Muscle layer of duodenum (tissue), 2 donors: Measurements from ENCODE around the gene PELI2.
A peak's percentile ranks its signal among the peaks of the same experiment; 100 is the strongest.

ENCODE experiments used
- H3K27ac ChIP-seq: one replicate; pipeline ENCODE4 v1.7.0; 2013; ENCODE audit warnings: mild to moderate bottlenecking, low read length
- H3K27me3 ChIP-seq: one replicate; pipeline ENCODE4 v1.7.0; 2013; ENCODE audit warnings: low read depth, mild to moderate bottlenecking, control low read depth, low read length
- H3K36me3 ChIP-seq, 2 donors: one replicate each; pipeline ENCODE4 v1.7.0; 2013; ENCODE audit warnings: low read length in 2 of 2, control low read depth in 1 of 2, mild to moderate bottlenecking in 1 of 2; ENCODE audit not compliant: insufficient read depth in 2 of 2, control insufficient read depth in 1 of 2
- H3K4me1 ChIP-seq, 2 donors: one replicate each; pipeline ENCODE4 v1.7.0; 2013; ENCODE audit warnings: low read length in 2 of 2, mild to moderate bottlenecking in 2 of 2, control low read depth in 1 of 2, moderate library complexity in 1 of 2; ENCODE audit not compliant: insufficient read depth in 2 of 2, control insufficient read depth in 1 of 2
- H3K4me3 ChIP-seq, 2 donors: one replicate each; pipeline ENCODE4 v1.7.0; 2013; ENCODE audit warnings: low read length in 2 of 2, low read depth in 1 of 2, mild to moderate bottlenecking in 1 of 2
- H3K9me3 ChIP-seq, 2 donors: one replicate each; pipeline ENCODE4 v1.7.0; 2013; ENCODE audit warnings: low read length in 2 of 2, control low read depth in 1 of 2, mild to moderate bottlenecking in 1 of 2; ENCODE audit not compliant: control insufficient read depth in 1 of 2
- donor health status: healthy.

The PELI2 gene

DNA sequence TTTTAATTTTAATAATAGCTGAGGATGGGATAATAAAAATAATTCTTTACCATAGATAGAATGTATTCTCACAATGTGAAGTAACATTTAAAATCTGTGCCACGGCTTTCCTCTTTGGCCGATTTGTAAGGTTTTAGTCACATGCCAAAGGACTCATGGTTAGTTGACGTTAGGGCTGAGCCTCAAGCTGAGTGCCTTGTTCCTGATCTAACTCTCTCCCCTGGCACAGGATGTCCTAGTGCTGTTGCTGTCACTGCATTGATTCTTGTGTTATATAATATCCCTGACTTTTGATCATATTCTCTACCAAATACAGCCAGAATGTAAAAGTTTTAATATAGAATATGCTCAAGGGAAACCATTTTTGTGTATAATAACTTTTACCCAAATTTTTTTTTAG, 144.3 kb downstream of the PELI2 start:
- H3K27me3 ChIP-seq: no peaks in the 10 kb centered on the region
- H3K36me3 ChIP-seq: no peaks in the 10 kb centered on the region

DNA sequence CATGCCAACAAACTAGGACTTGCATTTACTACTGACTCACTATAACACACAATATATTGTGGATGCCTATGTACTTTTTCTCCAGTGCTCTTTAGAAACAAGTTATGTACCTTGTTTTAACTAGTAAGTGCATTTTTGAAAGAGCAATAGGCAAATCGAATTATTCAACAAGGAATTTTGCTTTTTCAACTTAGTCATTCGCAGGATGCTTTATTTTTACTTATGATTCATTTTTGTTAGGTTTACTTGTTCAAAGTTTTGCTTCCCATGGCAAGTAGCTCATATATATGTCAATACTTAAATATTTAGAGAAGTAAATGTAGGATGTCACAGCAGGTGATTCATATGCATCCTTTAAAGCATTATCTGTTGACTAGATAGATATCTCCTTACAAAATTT, 149.8 kb downstream of the PELI2 start:
- no peaks in the 10 kb centered on the region for H3K36me3 ChIP-seq
- H3K27ac ChIP-seq: no peak overlapping the region
- H3K27me3 ChIP-seq: no peaks in the 10 kb centered on the region
- H3K4me3 ChIP-seq: no peak overlapping the region
- peaks cover 0 to 10% of the 10 kb centered on the region in 2 donors for H3K4me1 ChIP-seq
- H3K9me3 ChIP-seq: no peaks in the 10 kb centered on the region

More for the DNA sequence above, 144.3 kb downstream of the PELI2 start:
- no peak overlapping the region for H3K27ac ChIP-seq
- no peaks in the 10 kb centered on the region for H3K4me1 ChIP-seq
- no peak overlapping the region for H3K4me3 ChIP-seq
- peaks cover 0 to 8% of the 10 kb centered on the region in 2 donors for H3K9me3 ChIP-seq

DNA sequence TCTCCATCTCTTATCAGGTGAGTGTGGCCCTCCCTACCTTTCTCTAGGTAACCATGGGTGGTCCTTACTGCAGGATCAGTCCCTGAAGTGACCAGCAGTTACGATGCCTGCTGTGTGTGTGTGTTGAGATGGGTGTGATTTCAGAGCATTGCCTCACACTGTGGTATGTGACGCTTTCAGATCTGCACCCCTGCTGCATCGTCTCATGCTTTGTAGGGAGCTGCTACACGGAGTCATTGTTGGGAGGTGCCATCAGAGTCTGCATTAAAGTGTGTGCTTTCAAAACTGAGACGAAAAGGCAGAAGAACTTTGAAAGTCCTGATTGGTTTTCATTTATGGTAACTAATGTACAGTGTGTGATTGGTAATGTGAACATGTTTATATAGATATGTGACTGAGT, 150.5 kb downstream of the PELI2 start:
- Histone ChIP-seq H3K36me3 (no peaks in the 10 kb centered on the region), H3K27ac (no peak overlapping the region), H3K27me3 (no peaks in the 10 kb centered on the region), H3K4me3 (no peak overlapping the region), H3K9me3 (no peaks in the 10 kb centered on the region), H3K4me1 (peaks cover 0 to 10% of the 10 kb centered on the region in 2 donors)

DNA sequence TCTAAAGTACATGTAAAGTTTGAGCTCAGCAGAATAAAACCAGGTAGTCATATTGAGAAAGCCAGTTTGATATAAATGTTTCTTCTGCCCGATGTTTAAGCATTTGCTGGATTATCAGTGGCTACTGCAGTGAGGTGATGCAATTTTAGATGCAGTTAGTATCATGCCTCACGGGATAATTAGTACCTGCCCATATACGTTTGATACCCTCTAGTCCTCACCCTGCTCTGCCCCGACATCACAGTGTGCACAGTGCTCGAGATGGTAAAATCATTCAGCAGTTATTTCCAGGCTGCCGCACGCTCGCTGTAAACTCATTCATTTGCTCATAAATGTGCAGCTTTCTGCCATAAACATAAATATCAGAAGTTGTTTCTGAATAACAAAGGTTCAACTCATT, 152.7 kb downstream of the PELI2 start:
- peaks cover 0 to 10% of the 10 kb centered on the region in 2 donors for H3K4me1 ChIP-seq
- no peaks in the 10 kb centered on the region for H3K9me3 ChIP-seq
- no peaks in the 10 kb centered on the region for H3K27me3 ChIP-seq
- no peak overlapping the region for H3K4me3 ChIP-seq
- no peak overlapping the region for H3K27ac ChIP-seq
- H3K36me3 ChIP-seq: no peaks in the 10 kb centered on the region

DNA sequence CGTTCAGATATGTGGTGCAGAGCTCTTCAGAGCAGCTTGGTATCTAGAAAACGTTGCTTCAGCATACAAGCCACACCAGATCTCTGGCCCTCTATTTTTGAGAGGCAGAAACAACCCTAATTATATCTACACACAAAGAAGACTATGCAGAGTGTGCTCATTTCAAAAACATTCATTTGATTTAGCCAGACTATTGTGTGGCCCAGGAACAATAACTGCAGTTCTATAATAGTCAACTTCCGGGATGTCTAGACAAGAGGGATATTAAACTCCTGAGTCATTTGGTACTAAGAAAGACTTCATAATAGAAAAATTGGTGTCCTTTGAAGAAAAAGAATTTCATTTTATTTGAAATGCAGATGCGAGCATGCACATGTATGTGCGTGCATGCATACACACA, 153.8 kb downstream of the PELI2 start:
- H3K27me3 ChIP-seq: no peaks in the 10 kb centered on the region
- H3K27ac ChIP-seq: no peak overlapping the region
- no peak overlapping the region for H3K4me3 ChIP-seq
- peaks cover 0 to 10% of the 10 kb centered on the region in 2 donors for H3K4me1 ChIP-seq
- no peaks in the 10 kb centered on the region for H3K9me3 ChIP-seq
- no peaks in the 10 kb centered on the region for H3K36me3 ChIP-seq

DNA sequence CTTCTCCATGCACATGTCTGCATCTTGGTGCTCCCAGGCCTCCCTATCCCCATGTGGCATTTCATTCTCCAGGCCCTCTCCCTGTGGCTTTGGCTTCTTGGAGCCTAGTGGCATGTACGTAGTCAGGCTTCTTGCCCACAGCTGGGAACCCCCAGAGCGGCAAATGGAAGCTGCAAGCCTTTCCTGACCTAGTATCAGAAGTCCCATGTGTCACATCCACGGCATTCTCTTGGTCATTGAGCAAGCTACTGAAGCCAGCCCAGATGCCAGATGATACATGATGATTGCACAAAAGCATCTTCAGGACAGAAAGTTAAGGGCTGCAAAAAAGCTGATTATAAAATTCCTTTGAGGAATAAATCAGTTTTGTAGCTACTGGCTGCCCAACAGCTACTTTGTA, 154.9 kb downstream of the PELI2 start:
- Histone ChIP-seq H3K36me3 (no peaks in the 10 kb centered on the region), H3K27me3 (no peaks in the 10 kb centered on the region), H3K4me1 (peaks cover 0 to 10% of the 10 kb centered on the region in 2 donors), H3K4me3 (no peak overlapping the region), H3K27ac (no peak overlapping the region), H3K9me3 (no peaks in the 10 kb centered on the region)

DNA sequence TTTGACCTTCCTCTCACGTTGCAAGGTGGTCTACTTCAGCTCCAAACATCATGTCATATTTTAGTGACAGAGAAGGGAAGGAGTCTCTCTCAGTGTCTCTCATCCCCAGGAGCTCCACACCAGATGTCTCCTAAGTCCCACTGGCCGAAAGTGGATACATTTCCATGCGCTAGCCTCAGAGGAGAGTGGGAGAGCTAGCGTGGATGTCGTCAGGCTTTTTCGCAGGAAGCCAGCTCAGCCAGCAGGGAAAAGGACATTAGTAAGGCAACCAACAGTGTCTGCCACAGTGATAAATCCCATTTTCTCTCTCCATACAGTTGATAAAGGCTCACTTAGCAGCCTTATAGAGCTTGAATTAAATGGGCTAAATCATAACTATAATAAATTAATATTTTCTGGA, 155.7 kb downstream of the PELI2 start:
- Histone ChIP-seq H3K4me3 (no peak overlapping the region), H3K27me3 (no peaks in the 10 kb centered on the region), H3K4me1 (peaks cover 0 to 10% of the 10 kb centered on the region in 2 donors), H3K27ac (no peak overlapping the region), H3K36me3 (no peaks in the 10 kb centered on the region), H3K9me3 (no peaks in the 10 kb centered on the region)

DNA sequence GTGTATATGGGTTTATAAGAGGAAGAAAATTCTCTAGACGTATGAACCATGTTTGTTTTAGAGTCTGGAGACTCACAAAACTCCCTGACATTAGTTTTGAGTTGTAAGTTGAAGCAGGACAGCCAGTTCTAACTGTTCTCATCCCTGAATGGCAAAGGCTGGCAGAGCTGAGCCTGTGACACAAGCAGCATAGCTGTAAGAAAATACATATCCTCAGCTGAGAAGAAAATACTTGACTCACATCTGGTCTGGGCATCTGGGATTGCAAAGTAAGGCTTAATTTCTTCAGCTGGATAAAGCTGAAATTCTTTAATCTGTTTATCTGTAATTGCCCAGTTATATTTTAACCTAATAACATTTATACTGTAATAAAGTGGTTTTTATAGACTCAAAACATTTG, 156.3 kb downstream of the PELI2 start:
- Histone ChIP-seq H3K4me1 (peaks cover 0 to 10% of the 10 kb centered on the region in 2 donors), H3K9me3 (no peaks in the 10 kb centered on the region), H3K27me3 (no peaks in the 10 kb centered on the region), H3K36me3 (no peaks in the 10 kb centered on the region), H3K4me3 (no peak overlapping the region), H3K27ac (peak overlapping the region; percentile 23)

DNA sequence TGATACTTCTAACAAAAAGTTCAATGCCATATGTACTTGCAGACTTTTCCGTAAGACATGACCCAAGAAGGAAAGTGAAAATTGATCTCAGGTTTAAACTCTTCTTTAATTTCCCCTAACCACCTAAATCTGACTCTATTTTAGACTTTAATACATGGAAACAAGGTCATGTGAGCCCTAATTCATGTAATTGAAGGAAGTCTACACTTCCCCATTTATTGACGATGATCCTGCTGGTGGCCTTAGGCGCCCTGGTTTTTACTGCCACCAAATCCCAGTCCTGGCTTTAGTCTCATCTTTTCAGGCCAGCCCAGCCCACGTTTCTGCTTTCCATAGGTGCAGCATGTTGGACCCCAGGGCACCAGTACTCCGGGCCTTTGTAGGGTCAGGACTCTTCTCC, 157.9 kb downstream of the PELI2 start:
- no peak overlapping the region for H3K4me3 ChIP-seq
- H3K4me1 ChIP-seq: peaks cover 0 to 10% of the 10 kb centered on the region in 2 donors
- H3K36me3 ChIP-seq: no peaks in the 10 kb centered on the region
- H3K27ac ChIP-seq: no peak overlapping the region
- no peaks in the 10 kb centered on the region for H3K9me3 ChIP-seq
- H3K27me3 ChIP-seq: no peaks in the 10 kb centered on the region

DNA sequence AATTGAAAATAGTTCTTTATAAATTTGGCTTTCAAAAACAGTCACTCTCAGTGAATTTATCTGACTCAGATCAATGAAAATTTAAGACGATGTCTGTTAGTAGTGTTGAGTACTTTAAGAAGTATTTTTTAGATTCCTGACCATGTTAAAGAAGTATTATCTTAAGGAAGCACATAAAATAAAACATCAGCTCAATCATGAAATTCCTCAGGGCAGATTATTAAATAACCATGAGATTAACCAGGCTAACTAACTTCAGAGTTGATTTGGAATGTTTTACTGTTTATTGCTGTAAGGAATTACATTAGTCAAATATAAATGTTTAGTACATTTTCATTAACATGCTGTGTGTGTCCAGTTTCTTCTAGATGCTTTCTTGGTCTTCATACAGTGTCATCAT, 160.2 kb downstream of the PELI2 start:
- Histone ChIP-seq H3K27ac (no peak overlapping the region), H3K4me1 (no peaks in the 10 kb centered on the region), H3K36me3 (no peaks in the 10 kb centered on the region), H3K27me3 (no peaks in the 10 kb centered on the region), H3K9me3 (no peaks in the 10 kb centered on the region), H3K4me3 (no peak overlapping the region)

DNA sequence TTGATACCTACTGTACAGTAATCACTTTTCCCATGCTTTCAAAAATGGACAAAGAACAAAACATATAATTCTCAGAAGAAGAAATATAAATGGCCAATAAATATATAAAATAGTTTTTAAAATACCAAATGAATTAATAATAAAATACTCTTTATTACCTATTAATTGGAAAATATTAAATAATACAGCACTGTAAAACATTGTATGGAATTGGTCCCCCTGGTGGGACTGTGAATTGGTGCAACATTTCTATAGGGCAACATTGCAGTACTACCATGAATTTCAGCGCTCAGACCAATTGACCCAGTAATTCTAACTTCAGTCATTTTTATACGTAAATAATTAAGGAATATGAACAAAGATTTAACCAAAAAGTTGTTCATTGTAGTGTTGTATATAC, 162.6 kb downstream of the PELI2 start:
- Histone ChIP-seq H3K4me1 (no peaks in the 10 kb centered on the region), H3K36me3 (no peaks in the 10 kb centered on the region), H3K27ac (no peak overlapping the region), H3K9me3 (no peaks in the 10 kb centered on the region), H3K4me3 (no peak overlapping the region), H3K27me3 (no peaks in the 10 kb centered on the region)

DNA sequence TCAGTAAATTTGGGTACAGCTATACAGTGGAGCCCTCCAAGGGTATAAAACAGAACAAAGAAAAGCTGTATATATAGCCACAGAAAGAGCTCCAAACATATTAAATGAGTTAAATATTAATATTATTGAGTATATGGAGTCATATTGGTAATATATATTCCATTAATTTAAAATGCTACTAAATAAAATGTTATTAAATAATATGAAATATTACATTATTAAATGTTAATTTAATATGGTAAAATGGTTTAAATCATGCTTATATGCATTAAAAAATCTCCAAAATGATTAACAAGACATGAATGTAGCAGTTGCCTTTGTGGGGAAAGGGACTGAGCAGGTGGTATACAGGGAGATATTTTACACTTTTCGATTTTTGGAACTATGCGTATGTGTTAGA, 164.0 kb downstream of the PELI2 start:
- H3K36me3 ChIP-seq: no peaks in the 10 kb centered on the region
- no peaks in the 10 kb centered on the region for H3K27me3 ChIP-seq
- no peaks in the 10 kb centered on the region for H3K4me1 ChIP-seq
- H3K27ac ChIP-seq: no peak overlapping the region
- H3K9me3 ChIP-seq: no peaks in the 10 kb centered on the region
- H3K4me3 ChIP-seq: no peak overlapping the region
